Thoracic aorta (tissue), 2 donors: Measurements from ENCODE around the gene CD83. TPM values are rescaled to one million over a fixed set of nuclear protein-coding genes. Genes with fewer than 3 reads are reported as not detected.

Experiments
- ATAC-seq: fragments of 150-250 bp; one replicate; pipeline ENCODE4 v1.8.0; 2017; ENCODE audit warnings: low read depth; ENCODE audit not compliant: insufficient number of reproducible peaks, low FRiP score
- DNase-seq: peaks from one replicate; pipeline ENCODE4 v3.0.0-alpha.2; 2020; ENCODE audit warnings: low spot score
- H3K27ac ChIP-seq, 2 donors: fragments of 200-600 bp; sonication (generic); 1 replicate in 1 of 2; 2 replicates in 1 of 2; pipeline ENCODE4 v1.5.1; 2016; ENCODE audit warnings: mild to moderate bottlenecking in 2 of 2, moderate library complexity in 2 of 2
- H3K27me3 ChIP-seq: fragments of 200-600 bp; sonication (generic); replicated peaks from 2 replicates; pipeline ENCODE4 v1.6.0; 2016; ENCODE audit warnings: mild to moderate bottlenecking; ENCODE audit not compliant: insufficient read depth
- H3K36me3 ChIP-seq: fragments of 200-600 bp; sonication (generic); one replicate; pipeline ENCODE4 v1.5.1; 2016
- H3K4me1 ChIP-seq, 2 donors: fragments of 200-600 bp; sonication (generic); 1 replicate in 1 of 2; 2 replicates in 1 of 2; pipeline versions ENCODE4 v1.5.1 to v1.6.0; 2016; ENCODE audit warnings: low read depth in 2 of 2, mild to moderate bottlenecking in 1 of 2; ENCODE audit not compliant: control insufficient read depth in 1 of 2
- H3K4me3 ChIP-seq: fragments of 200-600 bp; sonication (generic); 2 replicates; pipeline ENCODE4 v1.5.1; 2016; ENCODE audit warnings: mild to moderate bottlenecking
- H3K9me3 ChIP-seq: fragments of 200-600 bp; sonication (generic); 2 replicates; pipeline ENCODE4 v1.5.1; 2016
- total RNA-seq, 2 donors: library from RNA; depleted of rRNA; stranded (reverse); fragments of >200 nt; gene quantifications; one replicate each; pipeline versions ENCODE4 v1.1.0 to v1.2.3, GENCODE V29; 2016
- TF ChIP-seq, protein P1 (sequence below): fragments of 200-600 bp; sonication (generic); IDR thresholded peaks from one replicate; pipeline ENCODE4 v1.5.1; 2019; ENCODE audit warnings: antibody characterized with exemption

CD83 gene
- total RNA-seq, 2 donors from 2014 or later: 1.1 to 8.0 TPM

DNA sequence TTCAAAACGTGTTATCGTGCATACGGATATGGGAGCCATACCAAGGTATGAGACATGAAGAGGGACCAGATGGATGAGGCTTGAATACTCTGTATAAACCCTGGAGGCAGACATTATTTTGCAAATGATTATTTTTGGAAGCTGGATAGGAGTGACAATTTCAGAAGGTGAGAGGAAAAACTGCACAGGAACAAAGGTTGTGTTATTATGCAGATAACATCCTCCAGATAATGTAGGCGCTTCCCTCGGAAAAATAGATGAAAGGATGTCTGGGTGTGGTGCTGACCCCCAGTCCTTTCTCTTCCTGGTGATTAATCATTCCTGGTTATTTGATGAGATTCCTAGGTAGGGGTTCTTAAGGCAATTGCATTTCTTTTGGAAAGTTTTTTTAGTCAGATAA lies 36.4 kb upstream of the CD83 start:
- Histone ChIP-seq H3K4me1 (no peaks in the 10 kb centered on the region), H3K27me3 (no peaks in the 10 kb centered on the region), H3K9me3 (no peaks in the 10 kb centered on the region), H3K27ac (no peak overlapping the region), H3K36me3 (no peaks in the 10 kb centered on the region), H3K4me3 (no peak overlapping the region)
- TF ChIP-seq, protein P1, sequence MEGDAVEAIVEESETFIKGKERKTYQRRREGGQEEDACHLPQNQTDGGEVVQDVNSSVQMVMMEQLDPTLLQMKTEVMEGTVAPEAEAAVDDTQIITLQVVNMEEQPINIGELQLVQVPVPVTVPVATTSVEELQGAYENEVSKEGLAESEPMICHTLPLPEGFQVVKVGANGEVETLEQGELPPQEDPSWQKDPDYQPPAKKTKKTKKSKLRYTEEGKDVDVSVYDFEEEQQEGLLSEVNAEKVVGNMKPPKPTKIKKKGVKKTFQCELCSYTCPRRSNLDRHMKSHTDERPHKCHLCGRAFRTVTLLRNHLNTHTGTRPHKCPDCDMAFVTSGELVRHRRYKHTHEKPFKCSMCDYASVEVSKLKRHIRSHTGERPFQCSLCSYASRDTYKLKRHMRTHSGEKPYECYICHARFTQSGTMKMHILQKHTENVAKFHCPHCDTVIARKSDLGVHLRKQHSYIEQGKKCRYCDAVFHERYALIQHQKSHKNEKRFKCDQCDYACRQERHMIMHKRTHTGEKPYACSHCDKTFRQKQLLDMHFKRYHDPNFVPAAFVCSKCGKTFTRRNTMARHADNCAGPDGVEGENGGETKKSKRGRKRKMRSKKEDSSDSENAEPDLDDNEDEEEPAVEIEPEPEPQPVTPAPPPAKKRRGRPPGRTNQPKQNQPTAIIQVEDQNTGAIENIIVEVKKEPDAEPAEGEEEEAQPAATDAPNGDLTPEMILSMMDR: no peak
- DNase-seq (no peak), ATAC-seq (no peak)

DNA sequence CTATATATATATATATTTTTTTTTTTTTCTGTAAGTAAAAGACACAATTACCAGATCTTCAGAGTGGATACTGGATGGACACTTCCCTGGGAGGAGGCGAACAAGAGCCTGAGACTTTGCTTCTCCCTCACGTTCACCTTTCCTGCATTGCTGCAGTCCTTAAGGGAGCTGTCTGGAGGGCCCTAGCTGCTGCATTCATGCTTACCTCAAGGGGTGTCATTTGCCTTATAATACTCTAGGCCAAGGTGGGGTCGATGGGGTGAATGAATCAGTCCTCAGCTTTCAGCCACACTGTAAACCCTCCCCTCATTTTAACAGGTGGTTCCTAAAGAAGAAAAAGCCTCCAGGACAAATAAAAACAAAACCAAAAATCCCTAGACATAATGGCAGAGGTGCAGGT lies 34.8 kb upstream of the CD83 start:
- no peak for ATAC-seq

GRCh38 chr6:14083262-14083661 lies 34.3 kb upstream of the CD83 start:
- DNase-seq: no peak
- Histone ChIP-seq H3K27ac (no peak overlapping the region), H3K4me1 (no peaks in the 10 kb centered on the region), H3K9me3 (no peaks in the 10 kb centered on the region), H3K4me3 (no peak overlapping the region), H3K36me3 (no peaks in the 10 kb centered on the region), H3K27me3 (no peaks in the 10 kb centered on the region)
- ATAC-seq: no peak
- TF ChIP-seq, protein P1: no peak

More for the DNA sequence above, 34.8 kb upstream of the CD83 start:
- Histone ChIP-seq H3K4me3 (no peak overlapping the region), H3K27me3 (no peaks in the 10 kb centered on the region), H3K4me1 (no peaks in the 10 kb centered on the region), H3K27ac (no peak overlapping the region), H3K36me3 (no peaks in the 10 kb centered on the region), H3K9me3 (no peaks in the 10 kb centered on the region)
- DNase-seq: no peak
- TF ChIP-seq, protein P1: no peak

DNA sequence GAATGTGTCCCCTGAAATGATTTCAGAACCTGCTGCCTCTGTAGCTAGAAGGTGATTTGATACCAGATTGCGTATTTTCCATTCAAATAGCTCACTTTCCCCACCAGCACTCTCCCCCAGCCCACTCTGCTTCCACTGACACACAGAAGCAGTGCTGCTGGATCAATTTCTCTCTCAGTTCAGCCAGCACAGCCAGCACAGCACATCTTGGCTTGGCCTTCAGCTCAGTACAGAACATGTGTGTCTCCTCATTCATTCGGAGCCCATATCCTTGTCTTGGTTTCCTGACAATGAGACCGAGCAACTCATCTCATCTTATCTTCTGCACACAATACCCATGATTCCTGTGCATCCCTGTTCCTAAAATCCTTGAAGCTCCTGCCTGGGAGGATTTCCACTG lies 33.8 kb upstream of the CD83 start:
- no peak overlapping the region for H3K27ac ChIP-seq
- no peaks in the 10 kb centered on the region for H3K4me1 ChIP-seq
- H3K4me3 ChIP-seq: no peak overlapping the region
- no peaks in the 10 kb centered on the region for H3K9me3 ChIP-seq
- DNase-seq (no peak), ATAC-seq (no peak)
- TF ChIP-seq, protein P1: no peak
- H3K27me3 ChIP-seq: no peaks in the 10 kb centered on the region
- no peaks in the 10 kb centered on the region for H3K36me3 ChIP-seq

GRCh38 chr6:14084388-14084787 lies 33.2 kb upstream of the CD83 start:
- Histone ChIP-seq H3K9me3 (no peaks in the 10 kb centered on the region), H3K36me3 (no peaks in the 10 kb centered on the region), H3K27me3 (no peaks in the 10 kb centered on the region), H3K4me1 (no peaks in the 10 kb centered on the region), H3K4me3 (no peak overlapping the region), H3K27ac (no peak overlapping the region)
- TF ChIP-seq, protein P1: no peak
- DNase-seq (no peak), ATAC-seq (no peak)
